GM18951 (cell line): ENCODE measurements around the gene GTSE1.

Experiments used
- POLR2A ChIP-seq: IDR thresholded peaks from 4 replicates; pipeline ENCODE4 v1.6.1; 2011; ENCODE audit warnings: mild to moderate bottlenecking; ENCODE audit not compliant: insufficient read length, insufficient read depth; ENCODE audit errors: extremely low read depth
- in situ Hi-C: fragments of 300-500 bp; cut with MboI; formaldehyde crosslinking; loops from one replicate; pipeline ENCODE4 v1.12.0; 2022; ENCODE audit warnings: low sequenced_read_pairs, mixed read lengths, inconsistent platforms; ENCODE audit not compliant: unreplicated experiment

The GTSE1 gene

GRCh38 chr22:46318576-46318975 is 21.9 kb downstream of the GTSE1 start:
- TF ChIP-seq POLR2A, result no peak
- in situ Hi-C loops, result no loop called here

DNA sequence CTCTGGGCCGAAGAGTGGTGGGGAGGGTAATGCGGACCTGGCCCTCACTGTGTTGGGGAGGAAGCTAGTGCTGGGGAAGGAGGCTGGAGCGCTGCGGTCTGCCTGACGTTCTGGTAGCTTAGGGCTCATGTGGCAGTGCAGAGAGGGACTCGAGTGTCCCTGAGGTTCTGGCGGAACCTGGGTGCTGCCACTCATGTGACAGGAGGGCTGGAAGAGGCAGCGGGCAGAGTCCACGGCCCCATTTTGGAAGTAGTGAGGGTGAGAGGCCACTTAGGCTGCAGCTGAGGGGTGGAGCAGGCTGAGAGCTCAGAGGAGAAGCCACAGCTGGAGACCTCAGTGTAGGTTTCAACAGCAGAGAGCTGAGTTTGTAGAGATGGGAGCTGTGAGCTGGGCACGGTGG is 22.6 kb downstream of the GTSE1 start:
- in situ Hi-C loops, result no loop called here
- no peak for TF ChIP-seq POLR2A

- in situ Hi-C loops, result no loop called here
- no peak for TF ChIP-seq POLR2A
These were observed 23.6 kb downstream of the GTSE1 start for GRCh38 chr22:46320166-46320710.

DNA sequence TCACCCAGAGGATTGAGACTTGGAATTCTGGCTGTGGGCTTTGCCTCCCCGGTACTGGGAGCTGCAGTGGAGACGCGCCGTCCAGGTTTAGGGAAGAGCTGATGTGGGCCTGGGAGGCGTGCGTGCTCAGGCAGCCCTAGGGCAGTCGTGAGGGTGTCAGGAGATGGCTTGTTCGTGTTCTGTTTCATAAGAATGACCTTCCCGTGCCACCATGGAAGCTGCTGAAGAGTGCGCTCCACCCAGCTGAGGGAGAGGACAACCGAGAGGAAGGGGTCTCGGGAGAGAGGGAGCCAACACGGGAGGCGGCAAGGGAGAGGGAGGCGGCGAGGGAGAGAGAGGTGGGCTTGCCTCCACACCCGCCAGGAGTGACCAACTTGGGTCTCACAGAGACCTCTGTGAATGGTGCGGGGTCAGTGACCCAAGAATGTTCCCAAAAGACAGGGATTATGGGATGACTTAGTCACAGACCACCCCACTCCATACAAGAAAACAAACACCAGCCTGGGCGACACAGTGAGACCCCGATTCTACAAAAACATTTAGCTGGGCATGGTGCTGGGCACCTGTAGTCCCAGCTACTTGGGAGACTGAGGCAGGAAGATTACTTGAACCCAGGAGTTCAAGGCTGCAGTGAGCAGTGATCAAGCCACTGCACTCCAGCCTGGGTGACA is 24.2 kb downstream of the GTSE1 start:
- TF ChIP-seq POLR2A, result no peak
- in situ Hi-C loops, result no loop called here

GRCh38 chr22:46322711-46323110 is 26.0 kb downstream of the GTSE1 start:
- in situ Hi-C loops, result no loop called here
- no peak for TF ChIP-seq POLR2A

DNA sequence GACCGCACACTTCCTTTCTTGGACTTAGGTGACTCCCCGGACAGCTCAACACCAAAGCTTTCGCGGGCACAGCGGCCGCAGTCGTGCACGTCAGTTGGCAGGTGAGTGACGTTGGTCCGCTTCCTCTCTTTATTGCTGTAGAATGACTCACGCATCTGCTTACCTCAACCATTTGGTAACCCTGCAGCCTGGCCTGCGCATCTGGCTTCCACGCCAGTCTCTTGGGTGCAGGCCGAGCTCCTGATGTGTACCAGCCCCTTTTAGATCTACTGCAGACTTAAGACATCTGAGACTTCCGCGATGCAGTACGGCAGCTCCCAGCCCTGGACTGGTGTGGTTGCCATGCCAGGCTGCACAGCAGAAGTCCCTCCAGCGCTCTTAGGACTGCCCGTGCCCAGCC is 26.5 kb downstream of the GTSE1 start:
- TF ChIP-seq POLR2A, result no peak
- in situ Hi-C loops, result no loop called here

DNA sequence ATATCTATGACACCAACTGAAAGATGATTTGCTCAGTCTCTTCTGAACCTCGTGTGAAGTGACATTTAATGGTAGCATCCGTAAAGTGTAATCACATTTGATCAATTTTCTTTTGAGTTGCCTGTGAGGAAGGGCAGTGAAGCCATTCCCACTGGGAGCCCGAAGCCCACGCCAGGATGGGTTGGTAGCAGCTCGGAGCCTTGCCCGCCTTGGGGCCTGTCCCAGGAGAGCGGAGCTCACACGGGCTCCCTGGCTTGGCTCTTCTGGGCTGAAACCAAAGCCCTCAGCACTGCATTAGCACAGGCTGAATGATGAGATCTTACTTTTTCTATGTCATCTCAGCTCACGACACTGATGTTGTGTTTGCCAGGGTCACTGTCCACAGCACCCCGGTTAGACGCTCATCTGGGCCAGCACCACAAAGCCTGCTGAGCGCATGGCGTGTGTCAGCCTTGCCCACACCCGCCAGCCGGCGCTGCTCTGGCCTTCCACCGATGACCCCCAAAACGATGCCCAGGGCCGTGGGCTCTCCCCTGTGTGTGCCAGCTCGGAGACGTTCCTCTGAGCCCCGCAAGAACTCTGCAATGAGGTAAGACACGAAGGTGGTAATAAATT is 29.5 kb downstream of the GTSE1 start:
- TF ChIP-seq POLR2A, result no peak
- in situ Hi-C loops, result no loop called here

- TF ChIP-seq POLR2A, result no peak
- in situ Hi-C loops, result no loop called here
These were observed 31.2 kb downstream of the GTSE1 start for GRCh38 chr22:46327691-46328465.

DNA sequence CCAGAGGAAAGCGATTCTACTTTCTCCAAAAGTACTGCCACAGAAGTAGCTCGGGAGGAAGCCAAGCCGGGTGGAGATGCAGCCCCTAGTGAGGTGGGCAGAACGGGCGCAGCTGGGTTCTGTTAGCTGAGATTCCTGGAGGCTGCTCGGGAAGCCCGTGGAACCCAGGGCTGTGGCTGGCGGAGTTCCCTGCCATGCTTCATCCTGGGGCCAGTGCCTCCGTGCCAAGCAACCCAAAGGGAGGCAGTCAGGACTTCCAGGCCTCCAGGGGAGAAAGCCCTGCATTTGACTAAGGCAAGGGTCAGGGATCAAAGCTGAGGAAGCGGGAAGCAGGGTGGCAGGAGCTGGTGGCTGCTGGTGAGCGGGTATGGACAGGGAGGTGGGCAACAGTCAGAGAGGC is 32.1 kb downstream of the GTSE1 start:
- no peak for TF ChIP-seq POLR2A
- in situ Hi-C loops, result no loop called here

DNA sequence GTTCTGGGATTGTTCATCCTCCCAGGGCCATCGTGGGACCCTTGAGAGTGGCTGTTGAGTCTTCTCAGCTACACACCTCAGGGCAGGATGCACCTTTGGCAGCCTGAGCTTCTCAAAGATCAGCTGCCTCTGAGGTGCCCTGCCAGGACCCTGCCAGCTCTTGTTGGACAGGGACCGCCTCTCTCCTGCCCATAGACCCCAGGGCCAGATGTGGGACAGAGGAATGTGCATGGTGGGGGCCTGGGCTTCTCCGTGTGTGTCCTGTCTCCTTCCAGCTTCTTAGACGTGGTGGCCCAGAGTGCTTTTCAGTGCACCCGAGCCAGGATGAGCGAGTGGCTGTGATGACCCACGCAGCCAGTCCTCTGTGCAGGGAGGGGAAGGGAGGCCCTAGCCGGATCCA is 32.9 kb downstream of the GTSE1 start:
- TF ChIP-seq POLR2A, result no peak
- in situ Hi-C loops, result no loop called here

DNA sequence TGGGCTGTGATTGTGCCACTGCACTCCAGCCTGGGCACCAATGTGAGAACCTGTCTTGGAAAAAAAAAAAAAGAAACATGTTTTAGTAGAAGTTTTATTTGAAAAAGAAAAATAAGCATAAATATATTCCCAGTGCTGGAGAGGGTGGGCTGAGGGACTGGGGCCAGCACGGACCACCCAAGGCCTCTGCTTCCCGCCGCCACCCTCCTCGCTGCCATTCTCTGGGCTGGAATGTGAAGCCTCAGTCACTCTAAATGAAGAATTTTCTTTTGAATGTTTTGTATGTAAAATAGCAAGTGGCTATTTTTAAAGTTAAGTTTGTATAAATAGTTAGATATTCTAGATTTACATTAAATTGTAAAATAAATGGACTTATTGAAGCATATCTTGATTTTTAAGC is 33.8 kb downstream of the GTSE1 start:
- no peak for TF ChIP-seq POLR2A
- in situ Hi-C loops, result no loop called here

GRCh38 chr22:46331496-46331895 is 34.8 kb downstream of the GTSE1 start:
- in situ Hi-C loops, result no loop called here
- no peak for TF ChIP-seq POLR2A

- TF ChIP-seq POLR2A, result peak; percentile 86
- in situ Hi-C loops, result no loop called here
These were observed 38.8 kb downstream of the GTSE1 start, which contains the start of gene TRMU for GRCh38 chr22:46335201-46336118. TRMU (plus strand) TSS chr22:46335714; CDS start chr22:46335765, 51 bp downstream.
